EH (cell line): ENCODE data around the gene RILPL1.
A peak's percentile ranks its signal among the peaks of the same experiment; 100 is the strongest.
"Not testable (repeated sequence)": the region's sequence is repeated elsewhere in the genome, so short reads cannot be mapped to it uniquely, and the experiment has no call there.

Experiments used
- DNase-seq: peaks from one replicate; pipeline ENCODE4 v3.0.0-alpha.2; 2015; ENCODE audit warnings: low read depth

The RILPL1 gene, protein sequence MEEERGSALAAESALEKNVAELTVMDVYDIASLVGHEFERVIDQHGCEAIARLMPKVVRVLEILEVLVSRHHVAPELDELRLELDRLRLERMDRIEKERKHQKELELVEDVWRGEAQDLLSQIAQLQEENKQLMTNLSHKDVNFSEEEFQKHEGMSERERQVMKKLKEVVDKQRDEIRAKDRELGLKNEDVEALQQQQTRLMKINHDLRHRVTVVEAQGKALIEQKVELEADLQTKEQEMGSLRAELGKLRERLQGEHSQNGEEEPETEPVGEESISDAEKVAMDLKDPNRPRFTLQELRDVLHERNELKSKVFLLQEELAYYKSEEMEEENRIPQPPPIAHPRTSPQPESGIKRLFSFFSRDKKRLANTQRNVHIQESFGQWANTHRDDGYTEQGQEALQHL

DNA sequence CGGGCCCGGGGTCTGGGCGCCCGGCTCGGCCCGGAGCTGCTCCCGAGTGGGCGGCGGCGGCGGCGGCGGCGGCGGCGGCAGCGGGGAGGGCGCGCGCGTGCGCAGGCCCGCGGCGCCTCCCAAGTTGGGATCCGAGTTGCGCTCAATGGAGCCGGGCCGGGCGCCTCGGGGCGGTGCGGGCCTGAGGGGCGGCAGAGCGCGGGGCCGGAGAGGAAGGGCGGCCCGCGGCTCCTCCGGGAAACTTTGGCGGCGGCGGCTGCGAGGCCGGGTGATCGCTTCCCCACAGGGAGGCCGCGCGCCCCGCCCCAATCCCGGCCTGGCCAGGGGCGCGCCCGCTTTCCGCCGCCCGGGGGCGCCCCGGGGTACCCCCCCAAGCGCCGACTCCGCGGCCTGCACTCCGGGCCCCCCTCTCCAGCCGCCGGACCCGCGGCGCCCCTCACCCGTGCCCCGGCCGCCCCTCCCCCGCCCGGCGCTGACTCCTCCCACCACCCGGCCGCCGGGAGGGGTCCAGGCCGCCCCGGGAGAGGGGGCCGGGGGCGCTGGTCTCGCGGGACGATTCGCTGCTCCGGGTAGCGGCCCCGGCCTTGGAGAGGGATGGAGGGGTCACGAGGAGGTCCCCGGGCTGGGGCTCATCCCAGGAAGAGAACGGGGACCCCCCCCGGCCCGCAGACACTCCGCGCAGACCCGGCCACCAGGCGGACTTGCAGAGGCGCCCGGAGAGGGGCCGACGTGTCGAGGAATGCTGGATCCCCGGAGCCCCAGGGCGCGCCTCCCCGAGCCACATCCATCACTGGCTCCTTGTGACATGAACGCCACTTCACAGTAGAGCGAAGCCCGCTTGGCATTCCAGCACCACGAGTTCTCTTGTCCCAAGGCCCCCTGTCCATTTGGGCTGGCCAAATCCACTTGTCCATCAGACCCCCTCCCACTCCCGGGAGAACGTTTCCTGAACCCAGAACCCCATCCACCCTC is at the start of gene RILPL1:
RILPL1 (minus strand) TSS at position 48 of the 972 bp plus-strand sequence. CDS start 237 bp downstream, outside the sequence.
- peak; percentile 73 for DNase-seq

DNA sequence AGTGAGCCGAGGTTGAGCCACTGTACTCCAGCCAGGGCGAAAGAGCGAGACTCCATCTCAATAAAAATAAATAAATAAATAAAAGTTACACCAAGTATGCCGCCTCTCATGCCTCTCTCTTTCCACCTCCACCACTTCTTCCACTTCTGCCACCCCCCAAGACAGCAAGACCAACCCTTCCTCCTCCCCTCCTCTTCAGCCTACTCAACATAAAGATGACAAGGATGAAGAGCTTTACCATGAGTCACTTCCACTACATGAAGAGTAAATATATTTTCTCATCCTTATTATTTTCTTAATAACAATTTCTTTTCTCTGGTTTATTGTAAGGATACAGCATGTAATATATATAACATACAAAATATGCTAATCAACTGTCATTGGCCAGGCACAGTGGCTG is 47.3 kb upstream of the RILPL1 start:
- DNase-seq, result peak; percentile 18

DNA sequence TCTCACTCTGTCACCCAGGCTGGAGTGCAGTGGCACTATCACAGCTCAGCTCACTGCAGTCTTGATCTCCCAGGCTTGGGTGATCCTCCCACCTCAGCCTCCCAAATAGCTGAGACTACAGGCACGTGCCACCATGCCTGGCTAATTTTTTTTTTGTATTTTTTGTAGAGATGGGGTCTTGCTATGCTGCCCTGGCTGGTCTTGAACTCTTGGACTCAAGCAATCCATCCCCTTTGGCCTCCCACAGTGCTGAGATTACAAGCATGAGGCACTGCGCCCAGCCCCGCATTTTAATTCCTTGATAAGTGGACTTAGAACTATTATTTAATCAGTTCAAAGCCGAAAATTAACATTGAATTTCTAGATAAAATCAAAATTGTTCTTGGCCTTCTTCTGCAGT is 45.3 kb upstream of the RILPL1 start:
- not testable (repeated sequence) for DNase-seq

DNA sequence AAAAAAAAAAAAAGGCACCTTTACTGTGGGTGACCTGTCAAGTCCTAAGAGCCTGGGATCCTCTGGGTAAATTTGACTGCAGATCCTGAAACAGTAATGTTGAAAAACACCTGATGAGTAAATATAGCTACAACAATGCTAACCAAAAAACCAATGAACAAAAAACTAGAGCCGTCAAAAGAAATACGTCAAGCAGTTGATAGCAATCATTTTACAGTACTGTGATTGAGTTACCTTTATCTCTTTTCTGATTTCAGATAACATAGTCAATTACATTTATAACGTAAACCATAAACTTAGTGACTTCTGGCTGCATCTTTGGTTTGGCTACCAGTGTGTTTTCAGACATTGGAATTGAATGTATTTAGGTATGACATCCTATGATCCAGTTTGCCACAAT is 44.7 kb upstream of the RILPL1 start:
- DNase-seq, result no peak

DNA sequence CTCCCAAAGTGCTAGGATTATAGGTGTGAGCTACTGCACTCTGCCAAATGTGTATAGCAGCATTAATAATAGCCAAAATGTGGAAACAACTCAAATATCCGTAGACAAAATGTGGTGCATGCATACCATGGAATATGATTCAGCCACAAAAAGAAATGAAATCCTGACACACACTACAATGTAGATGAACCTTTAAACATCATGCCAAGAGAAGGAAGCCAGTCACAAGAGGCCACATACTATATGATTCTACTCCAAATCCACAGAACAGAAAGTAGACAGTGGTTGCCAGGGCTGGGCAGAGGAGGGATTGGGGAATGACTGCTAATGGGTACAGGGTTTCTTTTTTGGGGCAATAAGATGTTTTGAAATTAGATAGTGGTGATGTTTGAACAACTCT is 43.1 kb upstream of the RILPL1 start:
- peak; percentile 11 for DNase-seq

DNA sequence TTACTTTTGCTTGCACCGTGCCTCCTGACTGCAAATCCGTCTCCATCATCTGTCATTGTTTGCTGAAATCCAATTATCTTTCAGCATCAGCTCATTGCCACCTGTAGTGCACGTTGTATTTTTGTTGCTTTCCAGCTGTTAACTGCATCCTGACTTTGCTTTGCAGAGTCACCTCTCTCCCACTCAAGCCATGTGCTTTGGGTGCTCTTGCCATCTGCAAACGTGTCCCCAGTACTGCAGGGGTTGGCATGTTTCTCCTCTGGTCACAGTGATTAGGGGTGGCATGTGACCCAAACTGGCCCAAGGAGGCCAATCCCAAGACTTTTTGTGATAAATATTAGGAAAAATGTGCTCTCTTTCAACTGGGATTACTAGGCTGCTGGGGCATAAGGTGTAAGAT is 40.4 kb upstream of the RILPL1 start:
- no peak for DNase-seq

DNA sequence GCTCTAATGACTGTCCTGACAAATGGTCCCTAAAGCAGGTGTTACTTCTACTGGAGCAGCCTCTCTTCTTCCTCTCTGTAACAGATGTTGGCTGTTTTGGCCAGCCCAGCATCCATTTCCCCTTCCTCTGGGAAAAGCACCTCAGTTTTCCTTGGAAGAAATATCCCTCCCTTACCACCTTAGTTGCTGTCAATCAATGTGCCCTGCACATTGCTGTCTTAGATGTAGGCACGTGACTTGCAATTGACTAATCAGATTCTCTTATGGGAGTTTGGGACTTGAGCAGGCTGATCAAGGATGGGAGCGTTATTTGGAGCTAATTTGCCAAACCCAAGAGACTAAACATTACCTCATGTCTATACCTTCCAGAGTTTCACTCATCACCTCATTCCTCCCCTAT is 38.9 kb upstream of the RILPL1 start:
- DNase-seq, result no peak

DNA sequence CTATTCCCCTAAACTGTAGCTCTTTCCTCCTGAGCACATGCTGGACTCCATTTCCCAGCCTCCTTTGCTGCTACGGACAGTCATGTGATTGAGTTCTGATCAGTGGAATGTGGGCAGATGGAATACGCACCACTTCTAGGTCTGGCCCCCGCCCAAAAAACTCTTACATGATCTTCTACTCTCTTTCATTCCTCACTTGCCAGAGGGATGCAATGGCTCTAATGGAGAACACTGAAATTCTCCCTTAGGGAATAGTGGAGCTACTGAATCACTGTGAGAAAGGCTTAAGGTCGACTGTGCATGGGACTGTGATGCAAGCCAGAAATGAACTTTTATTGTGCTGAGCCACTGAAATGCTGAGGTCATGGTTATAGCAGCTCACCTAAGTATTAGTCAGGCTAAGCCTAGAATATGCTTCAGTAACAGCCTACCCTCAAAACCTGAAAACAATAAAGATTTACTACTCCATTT is 37.9 kb upstream of the RILPL1 start:
- DNase-seq, result peak; percentile 81

DNA sequence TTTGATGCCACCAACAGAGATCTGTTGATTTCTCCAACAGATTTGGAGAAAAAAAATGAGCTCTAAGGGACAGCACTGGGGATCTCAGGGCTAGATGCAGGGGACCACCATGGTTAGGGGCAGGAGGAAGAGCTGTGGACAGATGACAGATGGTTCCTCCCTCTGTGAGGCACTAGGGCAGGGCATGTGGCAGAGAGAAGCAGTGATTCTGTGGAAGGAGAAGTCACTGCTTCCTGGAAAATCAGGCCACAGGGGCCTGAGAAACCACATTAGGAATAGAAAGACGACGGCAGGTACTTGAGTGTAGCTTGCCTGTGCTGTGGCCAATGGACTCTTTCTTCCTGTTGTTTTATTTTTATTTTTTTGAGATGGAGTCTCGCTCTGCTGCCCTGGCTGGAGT is 25.9 kb upstream of the RILPL1 start:
- no peak for DNase-seq

DNA sequence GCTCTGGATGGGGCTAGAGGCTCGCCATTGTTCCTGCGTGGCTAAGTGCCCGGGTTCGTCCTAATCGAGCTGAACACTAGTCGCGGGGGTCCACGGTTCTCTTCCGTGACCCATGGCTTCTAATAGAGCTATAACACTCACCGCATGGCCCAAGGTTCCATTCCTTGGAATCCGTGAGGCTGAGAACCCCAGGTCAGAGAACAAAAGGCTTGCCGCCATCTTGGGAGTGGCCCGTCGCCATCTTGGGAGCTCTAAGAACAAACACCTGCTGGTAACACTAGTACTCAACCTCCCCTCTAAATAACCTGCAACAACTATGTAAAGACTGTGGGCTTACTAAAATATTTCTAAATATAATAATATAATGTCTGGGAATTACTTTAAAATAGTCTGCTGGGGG is 25.0 kb upstream of the RILPL1 start:
- DNase-seq, result not testable (repeated sequence)

DNA sequence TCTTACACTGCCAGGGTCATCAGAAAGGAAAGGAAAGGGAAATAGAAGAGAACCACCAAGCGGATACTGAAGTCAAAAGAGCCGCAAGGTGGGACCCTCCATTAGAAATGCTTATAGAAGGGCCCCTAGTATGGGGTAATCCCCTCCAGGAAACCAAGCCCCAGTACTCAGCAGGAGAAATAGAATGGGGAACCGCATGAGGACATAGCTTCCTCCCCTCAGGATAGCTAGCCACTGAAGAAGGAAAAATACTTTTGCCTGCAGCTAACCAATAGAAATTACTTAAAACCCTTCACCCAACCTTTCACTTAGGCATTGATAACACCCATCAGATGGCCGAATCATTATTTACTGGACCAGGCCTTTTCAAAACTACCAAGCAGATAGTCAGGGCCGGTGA is 21.3 kb upstream of the RILPL1 start:
- not testable (repeated sequence) for DNase-seq

DNA sequence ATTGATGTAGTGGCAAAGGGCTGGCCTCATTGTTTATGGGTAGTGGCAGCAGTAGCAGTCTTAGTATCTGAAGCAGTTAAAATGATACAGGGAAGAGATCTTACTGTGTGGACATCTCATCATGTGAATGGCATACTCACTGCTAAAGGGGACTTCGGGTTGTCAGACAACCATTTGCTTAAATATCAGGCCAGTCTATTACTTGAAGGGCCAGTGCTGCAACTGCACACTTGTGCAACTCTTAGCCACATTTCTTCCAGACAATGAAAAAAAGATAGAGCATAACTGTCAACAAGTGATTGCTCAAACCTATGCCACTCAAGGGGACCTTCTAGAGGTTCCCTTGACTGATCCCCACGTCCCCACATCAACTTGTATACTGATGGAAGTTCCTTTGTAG is 20.6 kb upstream of the RILPL1 start:
- not testable (repeated sequence) for DNase-seq

DNA sequence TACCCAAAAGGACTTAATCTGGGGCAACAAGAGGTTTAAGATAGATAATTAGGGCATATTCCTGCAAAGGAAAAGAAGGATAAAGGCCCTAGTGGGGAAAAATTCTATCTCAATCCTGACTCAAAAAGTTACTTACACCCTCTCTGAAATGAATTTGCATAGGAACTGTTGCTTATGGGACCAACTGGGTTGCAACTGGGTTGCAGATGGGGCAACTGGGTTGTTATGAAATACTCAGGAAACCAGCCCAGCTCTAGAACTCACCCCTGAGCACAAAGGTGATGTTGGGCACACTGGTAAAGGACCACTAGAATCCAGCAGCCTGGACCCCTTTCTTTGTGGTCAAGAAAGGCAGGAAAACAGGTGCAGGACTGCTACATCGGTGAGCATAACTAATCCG is 17.2 kb upstream of the RILPL1 start:
- no peak for DNase-seq

DNA sequence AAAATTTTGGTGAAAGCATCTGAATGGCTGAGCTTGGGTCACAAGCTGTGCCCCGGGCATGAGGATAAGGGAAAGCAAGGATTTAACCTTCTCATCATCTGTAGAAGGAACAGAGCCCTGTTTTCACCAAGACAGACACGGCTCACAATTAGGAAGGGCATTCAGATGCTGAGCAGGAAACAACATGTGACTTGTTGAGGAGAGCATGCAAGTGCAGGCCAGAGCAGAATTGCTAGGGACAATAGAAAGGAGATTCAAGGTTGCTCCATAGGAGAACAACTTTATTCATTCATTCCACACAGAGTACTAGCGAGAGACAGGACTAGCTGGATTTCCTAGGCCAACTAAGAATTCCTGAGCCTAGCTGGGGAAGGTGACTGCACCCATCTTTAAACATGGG is 14.6 kb upstream of the RILPL1 start:
- DNase-seq, result no peak

DNA sequence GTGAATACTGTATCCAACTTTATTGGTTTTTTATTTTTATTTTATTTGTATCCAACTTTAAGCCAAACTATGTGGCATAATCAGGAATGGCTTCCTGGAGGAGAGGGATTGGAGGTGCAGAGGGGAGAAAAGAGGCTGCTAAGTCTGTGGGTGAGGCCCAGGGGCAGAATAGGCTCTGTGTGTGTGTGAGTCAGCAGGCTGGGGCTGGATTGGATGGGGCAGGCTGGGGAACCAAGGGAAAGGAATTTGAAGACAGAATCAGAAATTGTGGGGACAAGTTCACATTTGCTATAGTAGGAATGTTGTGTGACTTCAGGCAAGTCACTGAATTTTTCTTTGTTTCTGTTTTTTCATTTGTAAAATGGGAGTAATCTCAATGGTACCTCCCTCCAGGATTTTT is 12.8 kb upstream of the RILPL1 start:
- peak; percentile 49 for DNase-seq

DNA sequence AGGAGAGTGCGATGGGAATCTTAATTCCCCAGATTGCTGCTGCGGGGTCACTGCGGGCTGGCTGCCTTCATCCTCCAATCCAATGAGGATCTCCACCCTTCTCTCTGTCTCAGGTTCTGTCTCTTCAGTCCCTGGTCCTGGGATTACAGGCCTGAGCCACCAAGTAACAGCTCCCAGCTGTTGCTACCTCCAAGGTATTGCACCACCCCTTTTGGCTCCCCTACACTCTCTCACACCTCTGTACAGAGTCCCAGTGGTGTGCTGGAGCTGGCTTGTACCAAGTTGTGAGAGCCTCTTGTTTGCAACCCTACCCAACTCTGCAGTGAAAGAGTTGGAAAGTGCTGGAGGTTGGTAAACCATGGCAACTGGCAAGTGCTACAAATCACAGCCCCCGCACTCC is 10.0 kb upstream of the RILPL1 start:
- no peak for DNase-seq

DNA sequence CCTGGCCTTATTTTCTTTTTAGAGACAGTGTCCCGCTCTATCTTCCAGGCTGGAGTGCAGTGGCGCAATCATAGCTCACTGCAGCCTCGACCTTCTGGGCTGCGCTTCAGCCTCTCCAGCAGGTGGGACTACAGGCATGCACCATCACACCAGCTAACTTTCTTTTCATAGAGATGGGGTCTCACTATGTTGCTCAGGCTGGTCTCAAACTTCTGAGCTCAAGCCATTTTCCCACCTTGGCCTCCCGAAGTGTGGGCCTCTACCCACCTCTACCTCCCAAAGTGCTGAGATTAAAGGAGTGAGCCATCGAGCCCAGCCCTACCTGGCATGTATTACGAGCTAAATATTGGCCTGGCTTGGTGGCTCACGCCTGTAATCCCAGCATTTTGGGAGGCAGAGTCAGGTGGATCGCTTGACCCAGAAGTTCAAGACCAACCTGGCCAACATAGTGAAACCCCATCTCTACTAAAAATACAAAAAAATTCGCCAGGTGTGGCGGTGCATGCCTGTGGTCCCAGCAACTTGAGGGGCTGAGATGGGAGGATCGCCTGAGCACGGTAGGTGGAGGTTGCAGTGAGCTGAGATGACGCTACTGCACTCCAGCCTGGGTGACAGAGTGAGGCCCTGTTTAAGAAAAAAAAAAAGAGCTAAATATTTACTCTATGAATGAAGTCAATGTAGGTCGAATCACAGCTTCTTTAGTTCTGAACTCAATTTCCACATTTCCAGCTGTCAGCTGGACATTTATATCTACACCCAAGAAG is 7.6 kb upstream of the RILPL1 start:
- no peak for DNase-seq

DNA sequence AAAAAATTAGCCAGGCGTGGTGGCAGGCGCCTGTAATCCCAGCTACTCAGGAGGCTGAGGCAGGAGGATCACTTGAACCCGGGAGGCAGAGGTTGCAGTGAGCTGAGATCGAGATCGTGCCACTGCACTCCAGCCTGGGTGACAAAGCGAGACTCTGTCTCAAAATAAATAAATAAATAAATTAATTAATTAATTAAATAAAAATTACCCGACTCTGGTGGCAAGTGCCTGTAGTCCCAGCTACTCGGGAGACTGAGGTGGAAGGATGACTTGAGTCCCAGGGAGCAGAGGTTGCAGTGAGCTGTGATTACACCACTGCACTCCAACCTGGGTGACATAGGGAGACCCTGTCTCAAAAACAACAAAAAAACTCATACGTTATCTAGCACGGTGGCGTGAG is 2.4 kb upstream of the RILPL1 start:
- not testable (repeated sequence) for DNase-seq

DNA sequence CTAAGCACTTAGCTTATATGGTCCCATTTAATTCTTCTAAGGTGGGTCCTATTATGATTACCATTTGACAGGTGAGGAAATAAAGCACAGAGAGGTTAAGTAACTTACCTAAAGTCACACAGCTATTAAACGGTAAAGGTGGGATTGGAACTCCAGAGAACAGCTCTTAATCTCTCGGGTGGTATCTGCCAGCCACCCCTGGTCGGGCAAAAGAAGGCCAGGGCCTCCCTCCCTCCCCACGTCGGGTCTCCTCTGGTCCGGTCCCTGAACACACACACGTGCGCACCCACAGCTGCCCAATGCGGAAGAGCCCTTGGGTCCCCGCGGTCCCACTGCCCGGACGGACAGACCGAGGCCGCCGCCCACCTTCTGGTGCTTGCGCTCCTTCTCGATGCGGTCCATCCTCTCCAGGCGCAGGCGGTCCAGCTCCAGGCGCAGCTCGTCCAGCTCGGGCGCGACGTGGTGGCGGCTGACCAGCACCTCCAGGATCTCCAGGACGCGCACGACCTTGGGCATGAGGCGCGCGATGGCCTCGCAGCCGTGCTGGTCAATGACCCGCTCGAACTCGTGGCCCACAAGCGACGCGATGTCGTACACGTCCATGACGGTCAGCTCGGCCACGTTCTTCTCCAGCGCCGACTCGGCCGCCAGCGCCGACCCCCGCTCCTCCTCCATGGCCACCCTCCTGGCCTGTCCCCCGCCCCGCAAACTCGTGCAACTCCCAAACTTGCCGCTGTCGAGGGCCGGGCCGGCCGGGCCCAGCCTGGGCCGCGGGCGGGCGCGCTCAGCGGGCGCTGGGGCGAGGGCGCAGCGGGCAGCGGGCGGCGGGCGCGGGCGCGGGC is 490 bp downstream of the RILPL1 start:
- DNase-seq, result peak; percentile 55

DNA sequence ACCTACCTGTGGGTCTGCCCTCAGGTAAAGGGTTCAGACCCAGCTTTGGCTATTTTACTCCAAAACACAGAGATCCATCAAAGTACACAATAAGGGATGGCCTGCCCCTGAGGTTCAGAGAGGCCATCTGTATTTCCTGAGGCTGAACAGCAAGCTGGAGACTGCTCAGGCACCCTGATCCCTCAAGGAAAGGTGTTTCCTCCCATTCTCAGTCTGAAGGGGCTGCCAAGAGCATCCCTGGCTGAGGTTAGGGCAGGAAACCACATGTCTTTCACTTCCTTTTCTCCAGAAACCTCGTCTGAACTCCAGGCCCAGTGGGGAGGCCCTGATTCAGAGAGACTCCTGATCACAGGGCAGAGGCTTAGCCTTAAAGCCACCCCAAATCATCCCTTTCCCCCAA is 1.5 kb downstream of the RILPL1 start:
- peak; percentile 46 for DNase-seq

DNA sequence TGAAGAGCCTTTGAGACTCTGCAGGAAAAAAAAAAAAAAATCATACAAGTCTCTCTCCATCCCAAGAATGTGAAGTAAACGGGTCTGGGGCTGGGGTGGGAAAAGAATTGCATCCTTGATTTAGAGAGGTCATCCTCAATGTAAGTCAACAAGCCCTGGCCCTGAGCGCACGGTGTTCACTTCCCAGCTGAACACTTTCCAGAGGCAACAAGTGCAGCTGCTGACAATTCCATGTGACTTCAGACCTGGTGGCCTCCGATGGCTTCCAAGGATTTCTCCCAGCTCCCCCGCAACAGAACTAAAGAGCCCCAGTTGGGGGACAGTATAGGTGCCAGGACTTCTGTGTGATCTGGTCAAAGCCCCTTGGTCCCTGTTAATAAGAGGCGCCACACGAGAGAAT is 2.4 kb downstream of the RILPL1 start:
- no peak for DNase-seq
